Skin of body (tissue), 2 donors: Measurements from ENCODE around the gene GAK. TPM values are rescaled to one million over a fixed set of nuclear protein-coding genes. Genes with fewer than 3 reads are reported as not detected.
"Not testable (repeated sequence)": the region's sequence is repeated elsewhere in the genome, so short reads cannot be mapped to it uniquely, and the experiment has no call there.

ENCODE experiments used
- DNase-seq: peaks from one replicate; lab custom pipeline; 2025; lab: John Stamatoyannopoulos, UW
- total RNA-seq: library from RNA; depleted of rRNA; stranded (reverse); fragments of >200 nt; gene quantifications from one replicate; pipeline ENCODE4 v1.2.3, GENCODE V29; 2014

The GAK gene
- total RNA-seq, 1 donor from 2014 or later, result 45.2 TPM

DNA sequence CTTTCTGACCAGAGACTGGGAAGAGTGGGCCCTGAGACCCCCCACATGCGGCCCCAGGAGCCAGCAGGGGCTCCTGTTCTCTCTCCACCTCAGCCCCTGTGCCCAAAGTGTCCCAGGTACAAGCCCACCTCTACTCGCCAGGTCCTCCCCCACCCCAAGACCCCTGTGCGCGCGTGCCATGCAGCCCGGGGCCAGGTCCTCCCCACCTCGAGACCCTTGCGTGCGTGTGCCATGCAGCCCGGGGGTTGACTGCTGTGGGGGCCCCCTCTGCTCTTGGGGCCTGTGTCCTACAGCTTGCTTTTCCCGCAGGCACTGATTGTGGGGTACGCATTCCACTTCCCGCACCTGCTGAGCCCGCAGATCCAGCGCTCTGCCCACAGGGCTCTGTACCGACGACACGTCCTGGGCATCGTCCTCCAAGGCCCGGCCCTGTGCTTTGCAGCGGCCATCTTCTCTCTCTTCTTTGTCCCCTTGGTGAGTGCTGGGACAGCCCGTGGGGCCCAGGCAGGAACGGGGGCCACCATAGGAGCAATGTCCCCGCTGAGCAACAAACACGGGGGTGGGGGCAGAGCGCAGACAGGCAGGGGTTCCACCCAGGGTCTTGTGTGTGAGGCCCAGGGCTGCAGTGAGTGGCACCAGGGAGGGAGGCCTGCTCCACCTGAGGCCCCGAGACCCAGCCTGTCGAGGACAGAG, 20.9 kb upstream of the GAK start:
- no peak for DNase-seq

DNA sequence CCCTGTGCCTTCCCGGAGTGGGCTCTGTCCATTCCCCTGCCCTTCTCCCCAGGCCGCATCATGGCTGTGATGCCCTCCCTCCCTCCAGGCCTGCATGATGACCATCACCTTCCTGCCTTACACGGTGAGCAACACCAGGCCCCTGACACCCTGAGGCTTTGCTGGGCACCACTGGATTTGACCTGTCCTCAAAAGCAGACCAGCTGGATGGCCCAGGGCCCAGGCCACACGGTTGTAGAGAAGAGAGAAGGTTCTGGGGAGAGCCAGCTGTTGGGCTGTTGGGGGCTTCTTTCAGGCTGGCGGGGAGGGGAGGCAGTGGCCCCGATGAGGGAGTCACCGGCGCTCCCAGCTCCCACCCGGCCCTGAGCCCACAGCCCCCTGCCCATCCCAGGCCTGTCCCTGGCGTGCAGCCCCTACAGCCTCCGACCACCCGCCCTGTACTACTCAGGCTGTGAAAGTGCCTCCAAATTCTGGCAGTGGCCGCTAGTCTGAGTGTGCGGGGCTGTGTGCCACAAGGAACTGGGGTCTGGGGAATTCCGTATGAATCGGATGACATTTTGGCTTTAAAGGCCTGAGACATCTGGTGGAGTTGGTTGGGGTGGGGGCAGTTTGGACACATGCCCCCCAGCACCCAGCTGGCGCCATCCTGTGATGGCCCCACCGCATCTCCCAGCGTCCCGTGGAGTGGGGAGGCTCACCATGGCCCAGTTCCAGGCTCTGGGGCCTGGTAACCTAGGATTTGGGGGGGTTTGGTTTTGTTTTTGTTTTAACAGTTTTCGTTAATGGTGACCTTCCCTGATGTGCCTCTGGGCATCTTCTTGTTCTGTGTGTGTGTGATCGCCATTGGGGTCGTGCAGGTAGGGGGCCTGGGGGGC, 19.7 kb upstream of the GAK start:
- no peak for DNase-seq

DNA sequence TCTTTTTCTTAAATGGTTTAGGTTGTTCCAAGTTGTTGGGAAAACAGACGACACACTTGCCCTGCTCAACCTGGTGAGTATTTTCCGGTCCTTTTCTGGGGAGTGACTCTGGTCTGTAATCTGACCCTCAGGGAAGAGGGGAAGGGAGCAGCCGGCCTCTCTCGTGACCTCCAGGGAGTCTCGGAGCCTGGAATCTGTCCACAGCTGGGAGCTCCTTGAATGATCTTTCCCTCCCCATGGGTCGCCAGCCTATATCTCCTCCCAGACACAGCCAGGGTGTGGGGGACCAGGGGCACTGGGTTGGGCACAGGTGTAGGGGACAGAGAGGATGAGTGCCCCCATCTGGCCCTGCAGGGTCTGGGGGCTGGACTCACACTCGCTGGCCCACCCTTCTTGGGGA, 19.1 kb upstream of the GAK start:
- DNase-seq, result no peak

DNA sequence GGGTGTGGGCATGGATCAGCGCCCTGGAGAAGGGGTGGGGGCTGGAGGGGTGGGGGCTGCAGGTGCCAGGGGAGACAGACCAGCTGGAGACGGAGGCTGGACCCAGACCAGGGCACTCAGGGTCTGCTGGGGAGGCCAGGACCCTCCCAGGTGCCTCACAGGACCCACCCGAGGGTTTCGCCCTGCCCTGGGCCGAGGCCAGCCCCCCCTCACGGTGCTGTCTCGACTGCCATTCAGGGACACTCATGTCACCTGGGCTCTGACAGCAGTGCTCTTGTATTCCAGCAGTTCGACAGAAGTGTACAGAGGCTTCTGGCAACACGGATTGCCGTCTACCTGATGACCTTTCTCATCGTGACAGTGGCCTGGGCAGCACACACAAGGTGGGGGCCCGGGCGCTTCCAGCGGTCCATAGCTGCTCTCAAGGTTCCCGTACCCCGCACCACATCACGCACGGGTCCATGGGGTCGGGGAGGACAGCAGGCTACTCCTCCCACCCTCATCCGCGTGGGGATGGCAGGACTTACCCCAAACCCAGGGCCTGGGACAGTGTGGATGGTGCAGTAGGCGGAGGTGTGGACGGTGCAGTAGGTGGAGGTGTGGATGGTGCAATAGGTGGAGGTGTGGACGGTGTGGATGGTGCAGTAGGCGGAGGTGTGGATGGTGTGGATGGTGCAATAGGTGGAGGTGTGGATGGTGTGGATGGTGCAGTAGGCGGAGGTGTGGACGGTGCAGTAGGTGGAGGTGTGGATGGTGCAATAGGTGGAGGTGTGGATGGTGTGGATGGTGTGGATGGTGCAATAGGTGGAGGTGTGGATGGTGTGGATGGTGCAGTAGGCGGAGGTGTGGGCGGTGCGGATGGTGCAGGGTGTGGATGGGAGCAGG, 18.3 kb upstream of the GAK start:
- DNase-seq, result no peak

DNA sequence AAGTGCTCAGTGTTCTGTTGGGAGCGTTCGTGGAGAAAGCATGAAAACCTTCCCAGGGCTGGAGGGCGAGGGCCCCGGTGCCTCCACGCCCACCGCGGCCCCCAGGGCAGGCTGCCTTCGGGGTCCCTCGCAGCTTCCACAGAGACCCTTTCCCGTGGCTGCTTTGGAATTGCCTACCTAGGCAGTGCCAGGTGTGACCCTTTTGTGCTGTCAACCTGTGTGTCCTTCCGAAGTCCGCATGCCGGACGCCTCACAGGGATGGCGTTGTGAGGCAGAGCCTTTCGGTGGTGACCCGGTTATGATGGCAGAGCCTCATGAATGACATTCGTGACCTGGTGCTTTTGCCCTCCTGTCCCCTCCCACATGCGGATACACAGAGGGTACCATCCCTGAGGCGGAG, 17.5 kb upstream of the GAK start:
- DNase-seq, result no peak

DNA sequence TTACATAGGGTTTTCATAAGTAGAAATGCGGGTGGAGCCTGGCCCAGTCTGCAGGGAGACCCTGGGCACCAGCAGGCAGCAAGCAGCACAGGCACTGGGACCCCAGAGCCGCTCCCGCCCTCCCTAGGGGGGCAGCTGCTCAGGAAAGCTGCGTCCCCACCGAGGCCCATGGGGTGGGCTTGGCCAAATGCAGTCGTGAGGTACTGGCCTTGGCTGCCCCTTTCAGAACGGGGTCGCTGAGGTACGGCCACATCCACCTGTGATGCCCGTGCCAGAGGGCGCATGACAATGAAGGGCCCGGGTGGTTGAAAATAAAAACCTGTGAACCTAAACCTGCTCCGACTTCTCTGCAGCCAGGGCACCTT, 16.8 kb upstream of the GAK start:
- DNase-seq, result no peak

DNA sequence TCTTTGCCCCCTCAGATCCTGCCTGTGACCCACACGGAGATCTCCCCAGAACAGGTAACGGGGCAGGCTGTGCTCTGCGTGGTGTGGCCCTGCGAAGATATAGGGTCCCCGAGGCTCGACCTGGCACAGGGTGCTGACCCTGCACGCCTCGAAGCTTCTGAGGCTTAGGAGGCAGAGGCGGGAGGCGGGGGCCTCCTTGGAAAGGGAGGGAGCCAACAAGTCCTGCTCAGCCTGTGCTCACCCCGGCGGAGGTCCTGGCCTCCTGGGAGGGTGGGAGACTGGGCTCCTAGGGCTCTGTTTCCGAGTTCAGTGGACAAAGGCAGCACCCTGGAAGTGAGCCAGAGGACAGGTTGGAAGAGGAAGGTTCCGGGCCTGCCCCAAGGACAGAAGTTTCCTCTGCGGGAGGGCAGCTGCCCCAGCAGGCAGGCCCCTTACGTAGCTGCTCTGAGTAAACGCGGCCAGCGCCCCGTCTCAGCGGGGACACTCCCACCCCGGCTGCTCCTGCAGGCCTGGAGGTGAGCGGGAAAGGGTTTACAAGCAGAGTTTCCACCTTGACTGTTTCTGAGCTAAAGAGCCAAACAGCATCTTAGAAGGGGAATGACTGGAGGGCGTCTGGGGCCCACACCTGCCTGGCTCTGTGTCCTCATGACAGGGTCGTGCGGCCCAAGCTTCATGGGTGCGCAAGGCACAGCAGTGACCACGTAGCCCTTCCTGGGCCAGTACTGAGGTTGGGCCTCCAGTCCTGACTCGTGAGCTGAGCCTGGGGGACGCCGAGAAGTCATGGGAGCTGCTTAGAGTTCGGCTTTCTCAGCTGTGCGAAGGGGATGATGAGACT, 16.2 kb upstream of the GAK start:
- DNase-seq, result no peak

DNA sequence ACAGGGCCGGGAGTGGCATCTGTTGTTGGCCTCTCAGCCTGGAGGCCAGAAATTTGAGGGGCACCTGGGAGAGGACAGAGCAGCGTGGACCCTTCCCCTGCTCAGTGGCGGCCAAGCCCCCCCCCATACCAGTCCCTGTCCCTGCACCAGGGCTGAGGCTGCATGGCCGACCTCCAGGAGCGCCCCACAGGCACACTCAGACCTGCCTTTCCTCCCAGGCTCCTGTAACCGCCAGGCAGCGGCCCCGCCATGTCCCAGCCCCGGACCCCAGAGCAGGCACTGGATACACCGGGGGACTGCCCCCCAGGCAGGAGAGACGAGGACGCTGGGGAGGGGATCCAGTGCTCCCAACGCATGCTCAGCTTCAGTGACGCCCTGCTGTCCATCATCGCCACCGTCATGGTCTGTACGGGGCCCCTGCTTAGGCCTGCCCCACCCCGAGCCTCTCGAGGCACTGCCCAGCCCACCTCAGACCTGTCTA, 15.4 kb upstream of the GAK start:
- no peak for DNase-seq

DNA sequence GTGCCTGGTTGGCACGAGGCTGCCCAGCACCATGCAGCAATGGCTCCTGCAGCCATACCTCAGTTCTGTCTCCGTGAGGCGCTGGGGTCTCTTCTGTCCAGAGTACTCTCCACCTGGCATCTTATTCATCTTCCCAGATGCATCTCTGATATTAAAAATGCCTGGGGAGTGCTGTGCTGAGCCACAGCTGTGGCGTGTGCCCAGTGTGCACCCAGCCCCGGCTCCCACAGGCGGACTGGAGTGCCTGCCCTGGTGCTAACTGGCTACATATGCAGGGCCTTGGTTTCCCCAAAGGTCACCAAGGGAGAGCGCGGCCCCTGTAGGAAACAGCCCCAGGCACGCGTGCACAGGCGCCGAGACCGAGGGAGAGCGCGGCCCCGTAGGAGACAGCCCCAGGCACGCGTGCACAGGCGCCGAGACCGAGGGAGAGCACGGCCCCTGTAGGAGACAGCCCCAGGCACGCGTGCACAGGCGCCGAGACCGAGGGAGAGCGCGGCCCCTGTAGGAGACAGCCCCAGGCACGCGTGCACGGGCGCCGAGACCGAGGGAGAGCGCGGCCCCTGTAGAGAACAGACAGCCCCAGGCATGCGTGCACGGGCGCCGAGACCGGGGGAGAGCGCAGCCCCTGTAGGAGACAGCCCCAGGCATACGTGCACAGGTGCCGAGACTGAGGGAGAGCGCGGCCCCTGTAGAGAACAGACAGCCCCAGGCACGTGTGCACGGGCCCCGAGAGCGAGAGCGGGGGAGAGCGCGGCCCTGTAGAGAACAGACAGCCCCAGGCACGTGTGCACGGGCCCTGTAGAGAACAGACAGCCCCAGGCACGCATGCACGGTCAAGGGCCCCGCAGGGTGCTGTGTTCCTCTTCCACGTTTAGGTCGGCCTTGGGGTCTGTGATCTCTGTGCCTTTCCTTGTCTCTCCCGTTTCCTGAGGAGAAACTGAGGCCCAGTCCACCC, 14.7 kb upstream of the GAK start:
- DNase-seq, result no peak

DNA sequence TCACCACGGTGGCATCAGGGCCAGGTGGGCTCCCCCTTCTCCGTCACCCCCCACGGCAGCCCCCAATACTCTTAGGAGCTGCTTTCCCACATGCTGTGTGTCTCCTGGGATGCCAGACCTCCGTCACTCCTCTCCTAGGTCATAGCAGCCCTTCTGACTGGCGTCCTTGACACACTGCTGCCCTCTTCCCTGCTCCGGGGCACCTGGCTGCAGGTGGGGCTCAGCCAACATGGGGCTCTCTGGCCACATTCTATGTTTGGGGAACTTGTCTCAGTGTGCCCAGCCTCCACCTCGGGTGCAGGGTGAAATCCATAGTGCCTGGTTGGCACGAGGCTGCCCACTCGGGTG, 14.0 kb upstream of the GAK start:
- no peak for DNase-seq

DNA sequence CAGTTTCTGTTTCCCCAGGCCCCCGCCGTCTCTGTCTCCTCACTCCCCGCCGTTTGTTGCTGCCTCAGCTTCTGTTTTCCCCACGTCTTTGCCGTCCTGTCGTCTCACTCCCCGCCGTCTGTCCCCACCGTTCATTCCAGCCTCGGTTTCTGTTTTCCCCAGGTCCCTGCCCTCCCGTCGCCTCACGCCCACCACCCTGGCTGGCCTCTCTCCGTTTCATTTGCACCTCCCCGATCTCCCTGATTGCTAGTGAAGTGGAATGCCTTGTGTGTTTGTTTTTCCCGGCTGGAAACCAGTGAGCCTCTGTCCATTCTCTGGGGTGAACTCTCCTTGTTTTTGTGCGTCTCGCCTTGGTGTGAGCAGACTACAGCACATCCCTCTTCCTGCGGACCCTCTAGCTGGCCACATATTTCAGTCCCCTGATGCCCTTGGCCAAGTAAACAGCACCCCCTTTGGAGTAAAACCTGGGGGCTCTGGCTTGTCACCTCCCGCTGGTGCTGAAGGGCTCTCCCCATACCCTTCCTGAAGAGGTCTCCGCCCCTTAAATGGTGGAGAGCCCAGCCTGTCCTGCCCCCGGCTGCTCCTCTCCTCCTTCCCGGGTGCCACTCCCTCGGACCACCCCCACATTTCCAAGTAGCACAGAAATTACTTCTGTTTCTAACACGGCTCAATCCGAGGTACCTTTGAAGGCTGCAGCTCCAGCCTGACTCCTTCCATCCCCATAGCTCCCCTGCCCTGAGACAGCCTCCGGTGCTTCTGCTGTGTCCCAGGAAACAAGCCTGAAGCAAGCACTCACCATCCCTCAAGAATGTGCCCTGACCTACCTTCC, 13.4 kb upstream of the GAK start:
- DNase-seq, result no peak

DNA sequence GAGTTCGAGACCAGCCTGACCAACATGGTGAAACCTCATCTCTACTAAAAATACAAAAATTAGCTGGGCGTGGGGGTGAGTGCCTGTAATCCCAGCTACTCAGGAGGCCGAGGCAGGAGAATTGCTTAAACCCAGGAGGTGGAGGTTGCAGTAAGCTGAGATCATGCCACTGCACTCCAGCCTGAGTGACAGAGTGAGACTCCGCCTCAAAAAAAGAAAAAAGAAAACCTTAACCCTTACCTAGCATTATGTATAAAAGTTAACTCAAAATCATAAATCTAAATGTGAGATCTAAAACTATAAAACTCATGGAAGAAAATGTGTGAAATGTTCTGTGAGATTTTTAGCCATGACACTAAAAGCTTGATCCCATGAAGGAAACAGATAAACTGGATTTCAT, 7.4 kb upstream of the GAK start:
- DNase-seq, result not testable (repeated sequence)

DNA sequence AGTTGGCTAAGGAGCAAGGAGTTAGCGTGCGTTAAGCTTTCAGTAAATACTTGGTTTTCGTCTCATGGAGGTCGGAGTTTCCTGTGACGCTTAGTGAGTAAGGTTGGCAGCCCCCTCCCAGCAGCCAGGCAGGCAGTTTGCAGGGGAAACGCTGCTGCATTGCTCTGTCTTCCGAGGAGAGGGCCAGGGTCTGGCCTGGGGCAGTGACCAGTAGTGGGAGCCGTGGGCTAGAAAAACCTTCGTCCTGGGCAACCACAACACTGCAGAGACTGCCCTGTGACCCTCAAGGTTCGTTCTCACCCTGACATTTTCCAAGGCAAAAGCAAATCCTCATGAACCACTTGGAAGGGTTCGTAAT, 576 bp upstream of the GAK start:
- DNase-seq, result no peak

DNA sequence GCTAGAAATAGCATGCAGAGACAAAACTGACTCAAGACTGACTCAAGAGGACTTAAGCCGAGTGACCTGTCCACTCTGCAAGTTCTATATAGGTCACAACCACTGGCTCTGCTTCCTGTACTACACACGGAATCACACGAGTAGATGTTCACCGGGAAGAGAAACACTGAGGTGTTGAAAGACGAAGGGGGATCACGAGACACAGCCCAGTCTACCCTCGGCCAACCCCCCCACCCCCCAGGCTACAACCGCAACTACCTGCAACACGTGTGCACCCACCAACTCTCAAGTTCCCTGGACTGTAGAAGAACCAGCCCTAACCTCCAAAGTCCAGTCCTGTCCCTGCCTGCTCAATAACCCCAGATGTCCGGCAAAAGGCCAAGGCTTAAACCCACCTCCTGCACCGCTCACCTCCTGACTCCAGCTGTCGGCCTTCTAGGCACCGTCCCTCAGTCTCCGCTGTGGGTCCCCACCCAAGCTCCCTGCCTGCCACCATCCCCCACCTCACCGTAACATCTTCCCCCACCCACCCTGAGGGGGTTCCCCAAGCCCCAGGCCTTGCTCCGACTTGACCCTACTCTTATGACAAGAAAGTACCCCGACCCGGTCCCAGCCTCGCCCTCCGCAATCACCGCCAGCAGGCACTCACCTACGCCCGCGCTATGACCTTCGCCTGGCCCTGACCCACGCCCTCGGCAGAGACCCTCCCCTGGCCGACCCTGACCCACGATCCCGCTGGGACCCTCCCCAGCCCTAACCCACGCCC, 739 bp downstream of the GAK start:
- no peak for DNase-seq

DNA sequence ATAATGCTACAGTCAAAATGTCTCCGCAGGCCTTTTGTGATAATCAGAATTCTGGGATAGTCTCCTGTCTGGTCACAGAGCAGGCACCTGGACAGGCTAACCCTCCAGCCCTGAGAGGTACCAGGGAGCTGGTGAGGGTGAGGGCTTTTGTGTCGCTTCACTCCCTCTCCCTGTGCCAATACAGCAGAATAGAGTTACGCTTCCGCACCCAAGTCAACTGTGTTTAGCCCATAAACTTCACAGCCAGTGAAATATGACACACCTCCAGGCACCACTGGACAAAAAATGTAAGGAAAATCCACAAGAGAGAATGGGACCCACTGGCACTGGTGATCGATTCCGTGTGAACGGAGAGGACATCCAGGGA, 1.3 kb downstream of the GAK start:
- DNase-seq, result no peak

DNA sequence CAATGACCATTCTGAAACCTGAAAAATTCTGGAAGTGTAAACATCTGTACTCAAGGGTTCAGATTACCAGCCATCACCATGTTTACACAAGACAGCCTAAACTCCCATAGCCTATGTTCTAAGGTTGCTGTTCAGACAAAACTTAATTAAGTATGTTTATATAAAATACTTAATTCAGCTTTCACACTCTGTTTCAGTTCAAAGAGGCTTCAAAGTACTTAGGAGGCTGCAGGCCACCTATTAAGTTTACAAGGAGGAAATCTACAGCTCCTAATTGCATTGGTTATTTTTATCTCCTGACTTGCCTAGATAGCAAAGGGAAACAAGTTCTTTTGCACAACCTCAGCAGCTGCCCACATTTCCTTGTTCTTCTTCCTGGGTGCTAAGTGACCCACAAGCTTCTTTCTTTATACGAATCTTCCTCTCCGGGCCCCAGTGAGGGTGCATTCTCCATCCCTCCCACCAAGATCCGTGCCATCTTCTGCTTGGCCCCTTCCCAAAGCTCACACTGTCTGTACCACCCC, 2.0 kb downstream of the GAK start:
- DNase-seq, result no peak

DNA sequence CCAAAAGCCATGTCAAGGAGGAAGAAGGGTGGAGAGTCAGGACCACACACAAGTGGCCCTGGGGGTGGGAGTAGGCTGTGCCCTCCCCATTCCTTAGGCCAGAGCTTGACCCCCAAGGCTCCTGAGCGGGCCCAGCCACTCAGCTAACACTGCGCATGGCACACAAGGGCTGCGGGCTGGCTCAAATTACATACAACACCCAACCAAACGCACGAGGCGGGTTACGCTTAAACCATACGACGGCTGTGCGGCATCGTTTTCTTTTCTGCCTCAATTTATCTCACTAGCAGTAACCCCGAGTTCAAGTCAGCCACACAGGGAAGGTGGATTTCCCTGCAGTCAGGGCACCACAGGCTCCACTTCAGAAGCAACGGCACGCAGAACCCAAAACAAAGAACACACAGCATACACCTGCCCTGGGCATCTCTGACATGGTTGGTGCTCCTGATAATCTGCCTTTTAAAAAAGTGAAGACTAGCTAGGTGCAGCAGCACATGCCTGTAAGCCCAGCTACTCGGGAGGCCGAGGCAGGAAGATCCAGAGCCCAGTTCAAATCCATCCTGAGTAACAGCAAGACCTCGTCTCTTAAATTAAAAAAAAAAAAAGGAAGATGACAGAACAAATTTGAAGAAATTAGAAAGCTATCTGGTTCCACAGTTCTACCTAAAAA, 2.9 kb downstream of the GAK start:
- no peak for DNase-seq

DNA sequence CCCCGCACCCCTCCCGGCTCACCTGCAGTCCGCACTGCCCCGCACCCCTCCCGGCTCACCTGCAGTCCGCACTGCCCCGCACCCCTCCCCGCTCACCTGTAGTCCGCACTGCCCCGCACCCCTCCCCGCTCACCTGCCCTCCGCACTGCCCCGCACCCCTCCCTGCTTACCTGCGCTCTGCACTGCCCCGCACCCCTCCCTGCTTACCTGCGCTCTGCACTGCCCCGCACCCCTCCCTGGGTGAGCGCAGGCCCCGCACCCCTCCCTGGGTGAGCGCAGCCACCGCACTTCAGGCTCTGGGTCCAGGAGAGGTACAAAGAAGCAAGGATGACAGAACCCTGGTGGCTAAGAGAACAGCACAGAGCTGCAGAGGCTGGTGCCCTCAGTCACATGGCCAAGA, 4.5 kb downstream of the GAK start:
- not testable (repeated sequence) for DNase-seq
